GM21390 (cell line): Measurements from ENCODE around the gene POLR2J2.
A peak's percentile ranks its signal among the peaks of the same experiment; 100 is the strongest.
"Not testable (repeated sequence)": the region's sequence is repeated elsewhere in the genome, so short reads cannot be mapped to it uniquely, and the experiment has no call there.

Experiments
- ATAC-seq: cut with Tn5 transposase; IDR thresholded peaks from one replicate; pipeline ENCODE4 v1.9.1; 2021; ENCODE audit not compliant: unreplicated experiment

Gene POLR2J2

GRCh38 chr7:102671166-102671955, at the start of gene POLR2J2:
TSS of gene POLR2J2 (minus strand) at chr7:102671663. CDS start at chr7:102671601, 62 bp downstream.
- peak; percentile 45 for ATAC-seq

GRCh38 chr7:102718491-102718890, 47.0 kb upstream of the POLR2J2 start:
- not testable (repeated sequence) for ATAC-seq

DNA sequence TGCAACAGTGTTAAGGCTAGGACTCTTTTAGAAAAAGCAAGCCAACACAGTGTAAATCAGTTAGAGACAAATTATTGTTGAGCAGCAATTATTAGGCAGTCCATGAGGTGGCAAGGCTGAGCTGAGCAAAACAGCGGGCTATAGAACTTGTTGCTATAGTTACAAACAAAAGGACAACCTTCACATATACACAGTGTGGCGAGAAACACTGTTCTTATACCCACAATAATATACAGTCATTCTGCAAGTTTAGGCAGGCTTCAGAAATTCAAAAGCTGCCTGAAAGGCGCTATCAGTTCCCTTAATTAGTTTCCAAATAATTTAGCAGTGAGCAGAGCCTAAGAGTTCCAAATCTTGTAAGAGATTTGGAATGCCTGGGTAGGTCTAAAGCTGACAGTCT, 44.3 kb upstream of the POLR2J2 start:
- peak; percentile 41 for ATAC-seq

DNA sequence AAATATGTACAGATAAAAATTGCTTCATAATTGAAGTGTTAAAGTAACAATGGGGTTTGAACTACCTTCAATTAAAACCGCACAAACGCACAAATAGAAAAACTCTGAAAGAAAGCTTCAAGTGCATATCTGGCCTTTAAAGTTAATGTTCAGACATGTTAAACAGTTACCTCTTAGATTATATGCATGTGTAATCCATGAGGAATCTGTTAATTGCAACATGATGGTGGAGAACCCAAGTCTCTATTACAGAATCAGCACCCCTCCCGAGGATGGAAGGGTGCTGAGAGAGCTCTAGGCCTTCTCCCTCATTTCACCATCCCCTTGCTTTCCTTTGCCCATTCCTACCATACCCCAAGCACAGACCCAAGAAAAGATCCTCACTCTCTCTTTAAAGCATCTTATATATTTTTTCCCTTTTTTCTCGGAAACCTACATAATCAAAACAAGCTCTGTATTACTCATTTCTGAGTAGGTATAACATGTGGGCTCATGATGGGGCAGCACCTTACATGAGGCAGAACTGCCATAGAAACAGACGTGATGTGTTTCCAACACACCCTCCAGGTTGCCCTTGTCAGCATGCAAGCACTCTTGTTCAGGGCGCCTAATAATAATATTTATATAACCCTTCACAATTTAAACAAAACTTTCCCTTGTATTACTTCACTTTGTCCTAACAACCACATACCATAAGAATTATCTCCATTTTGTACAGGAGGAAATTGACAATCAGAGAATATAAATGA, 43.5 kb upstream of the POLR2J2 start:
- not testable (repeated sequence) for ATAC-seq

DNA sequence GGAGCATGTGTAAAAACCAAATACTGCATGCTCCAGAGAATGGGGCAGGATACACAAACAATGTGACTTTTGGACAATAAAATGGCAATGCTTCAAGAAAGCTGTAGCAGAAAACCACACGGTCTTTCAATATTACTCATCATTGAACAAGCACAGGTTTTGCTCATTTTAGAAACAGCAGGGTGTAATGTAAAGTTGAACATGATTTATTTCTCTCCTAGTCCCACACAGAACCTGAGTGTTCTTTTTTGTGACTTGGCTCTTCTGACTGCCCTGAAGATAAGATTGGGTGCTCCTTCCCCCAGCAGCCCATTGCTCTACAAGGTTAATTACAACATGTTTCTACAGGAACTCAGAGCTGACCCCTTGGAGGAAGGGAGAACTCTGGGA, 42.2 kb upstream of the POLR2J2 start:
- peak; percentile 69 for ATAC-seq

DNA sequence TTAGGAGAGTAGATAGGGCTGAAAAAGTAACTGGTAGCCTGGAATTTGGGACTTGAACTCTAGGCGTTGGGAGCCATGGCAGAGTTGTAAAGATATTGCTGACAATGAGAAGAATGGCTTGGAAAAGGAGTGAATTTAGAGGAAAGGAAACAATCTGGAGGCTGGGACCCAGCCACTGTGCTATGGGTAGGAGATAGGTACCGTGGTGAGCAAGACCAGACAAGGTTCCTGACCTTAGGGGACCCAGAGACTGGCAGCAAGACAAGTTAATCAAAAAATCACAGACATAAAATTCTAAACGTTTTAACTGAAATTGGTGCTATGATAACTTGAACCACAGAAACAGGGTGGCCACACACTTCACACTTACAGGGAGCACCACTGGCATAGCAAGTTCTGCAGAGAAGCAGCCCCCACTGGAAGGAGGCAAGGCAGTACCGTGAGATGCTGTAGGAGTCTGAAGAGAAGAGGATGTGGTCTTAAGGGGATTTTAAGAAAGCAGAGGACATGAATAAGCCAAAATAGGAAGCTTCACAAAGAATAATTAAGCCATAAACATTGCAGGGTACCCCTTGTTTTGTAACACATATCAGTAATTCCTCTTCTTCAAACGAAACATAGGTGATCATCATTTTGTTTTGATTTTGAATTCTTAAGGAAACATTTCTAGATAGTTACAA, 41.7 kb upstream of the POLR2J2 start:
- peak; percentile 76 for ATAC-seq

DNA sequence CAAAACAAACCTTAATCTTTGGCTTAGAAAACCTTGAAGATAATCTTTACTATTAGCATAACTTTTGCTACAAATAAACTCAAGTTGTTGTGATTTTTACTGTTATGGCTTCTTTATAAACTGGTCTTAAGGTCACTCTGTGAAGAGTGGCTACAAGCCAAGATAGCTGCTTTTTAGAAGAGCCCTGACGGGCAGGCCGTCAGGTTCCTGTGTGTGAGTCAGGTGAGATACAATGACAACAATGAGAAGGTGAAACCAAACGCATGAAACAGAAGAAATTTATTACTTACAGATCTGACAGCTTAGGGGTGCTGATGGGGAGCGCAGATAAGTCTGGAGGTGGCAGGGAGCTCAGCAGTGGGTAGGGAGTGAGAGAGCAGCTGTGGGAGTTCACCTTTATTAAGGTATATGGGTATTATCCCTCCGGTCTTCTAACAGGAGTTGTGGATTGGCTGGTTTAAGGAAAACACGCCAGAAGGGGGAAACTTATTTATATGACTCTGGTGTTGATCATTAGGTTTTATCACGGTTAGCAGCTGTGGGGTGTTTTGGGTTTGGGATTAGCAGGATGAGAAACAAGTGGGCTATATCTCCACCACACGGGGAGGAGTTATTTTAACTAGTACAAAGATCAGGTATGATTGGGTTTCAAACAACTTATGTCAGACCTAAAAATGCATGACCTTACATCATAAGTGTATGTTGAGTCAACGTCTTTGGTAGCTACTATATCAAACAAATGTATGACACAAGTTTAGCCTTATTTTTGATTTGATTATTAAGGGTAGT, 27.7 kb upstream of the POLR2J2 start:
- not testable (repeated sequence) for ATAC-seq

- not testable (repeated sequence) for ATAC-seq
Measured at GRCh38 chr7:102697642-102698512, 26.4 kb upstream of the POLR2J2 start.

DNA sequence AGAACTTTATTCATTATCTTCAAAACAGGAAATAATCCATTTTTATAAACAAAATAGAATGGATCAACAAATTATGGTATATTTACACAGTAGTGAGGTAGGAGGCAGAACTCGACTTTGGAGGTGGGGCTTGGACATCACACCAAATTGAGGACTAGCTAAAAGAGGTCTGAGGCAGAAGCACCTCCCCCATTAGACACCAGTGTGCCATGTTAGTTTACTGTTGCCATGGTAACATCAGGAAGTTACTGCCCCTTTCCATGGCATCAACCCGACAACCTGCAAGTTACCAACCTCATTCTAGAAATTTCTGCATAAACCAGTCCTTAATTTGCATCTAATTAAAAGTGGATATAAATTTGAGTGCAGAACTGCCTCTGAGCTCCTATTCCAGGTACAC, 24.5 kb upstream of the POLR2J2 start:
- not testable (repeated sequence) for ATAC-seq

GRCh38 chr7:102695033-102695552, 23.6 kb upstream of the POLR2J2 start:
- ATAC-seq: not testable (repeated sequence)

DNA sequence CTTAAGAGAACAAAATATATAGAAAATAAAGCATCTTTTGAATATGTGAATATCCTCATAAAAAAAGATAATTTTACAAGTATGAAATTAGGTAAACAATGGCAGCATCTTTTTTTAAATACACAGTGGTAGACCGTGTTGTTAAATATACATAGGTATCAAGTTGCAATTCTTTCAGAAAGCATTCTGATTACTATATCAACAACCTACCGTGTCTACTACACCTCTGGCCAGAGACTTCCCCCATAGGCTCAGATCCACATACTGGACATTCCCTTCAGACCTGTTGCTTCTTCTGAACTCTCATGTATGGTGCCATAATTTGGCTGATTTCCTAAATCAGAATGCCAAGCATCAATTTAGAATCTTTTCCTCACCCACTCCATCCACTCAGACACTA, 22.5 kb upstream of the POLR2J2 start:
- ATAC-seq: not testable (repeated sequence)

DNA sequence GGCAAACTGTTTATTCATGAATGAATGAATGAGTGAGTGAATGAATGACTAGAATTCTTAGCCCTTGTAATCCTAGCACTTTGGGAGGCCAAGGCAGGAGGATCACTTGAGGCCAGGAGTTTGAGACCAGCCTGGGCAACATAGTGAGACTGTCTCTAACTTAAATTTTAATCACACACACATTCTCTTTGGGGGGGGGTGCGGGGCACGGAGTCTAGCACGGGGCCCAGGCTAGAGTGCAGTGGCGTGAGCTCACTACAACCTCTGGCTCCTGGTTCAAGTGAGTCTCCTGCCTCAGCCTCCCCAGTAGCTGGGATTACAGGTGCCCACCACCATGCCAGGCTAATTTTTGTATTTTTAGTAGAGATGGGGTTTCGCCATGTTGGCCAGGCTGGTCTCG, 19.1 kb upstream of the POLR2J2 start:
- ATAC-seq: not testable (repeated sequence)

- ATAC-seq: peak; percentile 70
Measured at GRCh38 chr7:102689436-102690282, 18.2 kb upstream of the POLR2J2 start.

DNA sequence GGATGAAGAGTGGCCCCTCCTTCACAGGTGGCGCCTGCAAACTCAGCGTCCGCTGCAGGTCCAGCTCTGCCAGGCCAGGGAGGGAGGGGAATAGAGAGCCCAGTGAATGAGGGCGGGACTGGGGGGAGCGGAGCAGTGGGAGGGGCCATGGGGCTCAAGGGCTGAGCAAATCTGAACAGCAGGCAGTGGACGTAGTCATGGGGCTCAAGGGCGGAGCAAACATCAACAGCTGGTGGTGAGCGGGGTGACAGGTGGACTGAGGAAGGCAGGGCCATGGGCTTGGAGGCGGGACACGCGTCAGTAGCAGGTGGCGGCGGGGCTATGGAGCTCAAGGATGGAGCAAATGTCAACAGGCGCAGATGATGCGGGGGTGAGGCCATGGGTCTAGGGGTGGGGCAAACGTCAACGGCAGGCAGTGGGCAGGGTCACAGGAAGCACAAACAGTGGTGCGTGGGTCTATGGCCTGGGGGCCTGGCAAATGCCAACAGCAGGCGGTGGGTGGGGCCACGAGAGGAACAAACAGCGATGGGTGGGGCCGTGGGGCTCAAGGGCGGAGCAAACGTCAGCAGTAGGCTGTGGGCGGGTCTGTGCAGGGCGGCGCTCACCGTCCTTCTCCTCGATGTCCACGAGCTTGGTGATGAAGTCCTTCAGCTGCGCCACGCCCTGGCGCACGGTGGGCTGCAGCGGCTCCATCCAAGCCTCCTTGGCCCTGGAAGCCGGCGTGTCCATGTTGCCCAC, 17.0 kb upstream of the POLR2J2 start:
- ATAC-seq: peak; percentile 83

GRCh38 chr7:102682560-102682959, 11.1 kb upstream of the POLR2J2 start:
- ATAC-seq: not testable (repeated sequence)

- ATAC-seq: not testable (repeated sequence)
Measured at GRCh38 chr7:102680780-102681179, 9.3 kb upstream of the POLR2J2 start.

DNA sequence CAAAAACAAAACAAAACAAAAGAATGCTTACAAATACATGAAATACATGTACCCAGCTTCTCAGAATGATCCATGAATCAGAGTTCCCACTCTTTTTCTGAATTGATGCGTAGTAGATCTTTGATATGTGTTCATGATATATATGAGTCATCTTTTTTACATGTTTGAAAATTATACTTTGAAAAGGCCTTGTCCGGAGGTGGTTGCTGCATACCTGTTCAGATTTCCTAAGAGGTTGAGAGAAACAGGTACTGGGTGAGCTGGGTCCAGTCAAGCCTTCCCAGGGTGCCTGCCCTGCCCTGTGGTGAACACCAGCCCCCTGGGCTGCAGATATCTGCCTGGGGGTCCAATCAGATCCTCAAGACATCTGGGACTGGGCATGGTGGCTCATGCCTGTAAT, 4.1 kb upstream of the POLR2J2 start:
- ATAC-seq: not testable (repeated sequence)
